NT2/D1 (cell line): ENCODE results near the gene UCK2.

Experiments
- SUZ12 ChIP-seq: IDR thresholded peaks from 2 replicates; pipeline ENCODE4 v1.6.1; 2011; ENCODE audit not compliant: insufficient read length, insufficient read depth; ENCODE audit errors: extremely low read depth
- YY1 ChIP-seq: IDR thresholded peaks from 2 replicates; pipeline ENCODE4 v1.6.1; 2011; ENCODE audit not compliant: insufficient read length, insufficient read depth
- ZNF274 ChIP-seq: IDR thresholded peaks from 2 replicates; pipeline ENCODE4 v1.6.1; 2011; ENCODE audit warnings: mild to moderate bottlenecking, low read depth, low read length

- TF ChIP-seq SUZ12: no peak
- TF ChIP-seq YY1: no peak
- no peak for TF ChIP-seq ZNF274
These were observed 32.7 kb downstream of the UCK2 start for GRCh38 chr1:165860065-165860464.
